Liver (tissue), 9 donors: ENCODE measurements around the gene OBP2A. TPM values are rescaled to one million over a fixed set of nuclear protein-coding genes. Genes with fewer than 3 reads are reported as not detected.

Source experiments
- DNase-seq: peaks from one replicate; pipeline ENCODE4 v3.0.0-alpha.2; 2017; ENCODE audit warnings: low spot score
- H3K27ac ChIP-seq, 2 donors: one replicate each; pipeline ENCODE4 v1.7.0; 2013; ENCODE audit warnings: inconsistent platforms in 2 of 2, low read length in 2 of 2, control low read depth in 1 of 2, low read depth in 1 of 2, mild to moderate bottlenecking in 1 of 2
- H3K27me3 ChIP-seq, 4 donors: one replicate each; pipeline versions ENCODE4 v1.6.1 to v1.7.0; 2013; ENCODE audit warnings: low read length in 3 of 4, inconsistent platforms in 1 of 4, mild to moderate bottlenecking in 1 of 4, moderate library complexity in 1 of 4; ENCODE audit not compliant: control insufficient read depth in 4 of 4, insufficient read depth in 4 of 4
- H3K36me3 ChIP-seq, 4 donors: one replicate each; pipeline versions ENCODE4 v1.6.1 to v1.7.0; 2013; ENCODE audit warnings: low read length in 3 of 4, mild to moderate bottlenecking in 3 of 4, low read depth in 1 of 4, moderate library complexity in 1 of 4; ENCODE audit not compliant: control insufficient read depth in 4 of 4, insufficient read depth in 3 of 4
- H3K4me1 ChIP-seq, 4 donors: one replicate each; pipeline versions ENCODE4 v1.6.1 to v1.7.0; 2013; ENCODE audit warnings: low read length in 3 of 4, mild to moderate bottlenecking in 3 of 4, moderate library complexity in 1 of 4; ENCODE audit not compliant: control insufficient read depth in 4 of 4, insufficient read depth in 4 of 4
- H3K4me3 ChIP-seq, 3 donors: one replicate each; pipeline versions ENCODE4 v1.6.1 to v1.7.0; 2013; ENCODE audit warnings: low read length in 3 of 3, control low read depth in 1 of 3, low read depth in 1 of 3, mild to moderate bottlenecking in 1 of 3
- H3K9ac ChIP-seq, 2 donors: one replicate each; pipeline ENCODE4 v1.7.0; 2013; ENCODE audit warnings: low read length in 2 of 2, mild to moderate bottlenecking in 2 of 2, moderate library complexity in 2 of 2, control low read depth in 1 of 2, low read depth in 1 of 2
- H3K9me3 ChIP-seq, 4 donors: one replicate each; pipeline versions ENCODE4 v1.6.1 to v1.7.0; 2013; ENCODE audit warnings: low read length in 3 of 4; ENCODE audit not compliant: control insufficient read depth in 4 of 4
- EGR1 ChIP-seq, 2 donors: IDR thresholded peaks; 2 replicates each; pipeline ENCODE4 v1.6.1; 2016 to 2018; ENCODE audit warnings: antibody characterized with exemption in 2 of 2, low read depth in 2 of 2
- FOXA1 ChIP-seq: IDR thresholded peaks from 2 replicates; pipeline ENCODE4 v1.6.1; 2016; ENCODE audit warnings: antibody characterized with exemption
- FOXA2 ChIP-seq: IDR thresholded peaks from 2 replicates; pipeline ENCODE4 v1.6.1; 2016; ENCODE audit warnings: antibody characterized with exemption
- GABPA ChIP-seq, 2 donors: IDR thresholded peaks in 1 of 2; conservative IDR thresholded peaks in 1 of 2; 2 replicates each; pipeline ENCODE4 v1.6.1; 2016; ENCODE audit warnings: antibody characterized with exemption in 2 of 2, mild to moderate bottlenecking in 1 of 2, moderate library complexity in 1 of 2
- HNF4A ChIP-seq, 2 donors: conservative IDR thresholded peaks; 2 replicates each; pipeline ENCODE4 v1.6.1; 2016; ENCODE audit warnings: antibody characterized with exemption in 2 of 2, mild to moderate bottlenecking in 2 of 2
- HNF4G ChIP-seq: IDR thresholded peaks from 2 replicates; pipeline ENCODE4 v1.6.1; 2016; ENCODE audit warnings: antibody characterized with exemption
- JUND ChIP-seq, 2 donors: IDR thresholded peaks; 2 replicates each; pipeline ENCODE4 v1.6.1; 2016; ENCODE audit warnings: antibody characterized with exemption in 2 of 2
- NR2F2 ChIP-seq: IDR thresholded peaks from 2 replicates; pipeline ENCODE4 v1.6.1; 2016; ENCODE audit warnings: antibody characterized with exemption
- RAD21 ChIP-seq, 2 donors: IDR thresholded peaks; 2 replicates each; pipeline ENCODE4 v1.6.1; 2016; ENCODE audit warnings: antibody characterized with exemption in 2 of 2, mild to moderate bottlenecking in 2 of 2
- RXRA ChIP-seq, 2 donors: IDR thresholded peaks; 2 replicates each; pipeline ENCODE4 v1.6.1; 2017 to 2018; ENCODE audit warnings: antibody characterized with exemption in 2 of 2, mild to moderate bottlenecking in 1 of 2
- SP1 ChIP-seq: IDR thresholded peaks from 2 replicates; pipeline ENCODE4 v1.6.1; 2018; ENCODE audit warnings: antibody characterized with exemption, mild to moderate bottlenecking
- TAF1 ChIP-seq: conservative IDR thresholded peaks from 2 replicates; pipeline ENCODE4 v1.6.1; 2016; ENCODE audit warnings: antibody characterized with exemption, mild to moderate bottlenecking
- YY1 ChIP-seq: IDR thresholded peaks from 2 replicates; pipeline ENCODE4 v1.6.1; 2016; ENCODE audit warnings: antibody characterized with exemption, mild to moderate bottlenecking
- WGBS: extraction: QIAGEN DNeasy Blood & Tissue Kit; methylation state at CpG from one replicate; pipeline ENCODE4 v1.1.7; 2013; 5-methylcytosine and 5-hydroxymethylcytosine counted together
- polyA plus RNA-seq, 2 donors: library from polyadenylated mRNA; stranded (reverse) in 1 of 2; unstranded in 1 of 2; fragments of 200-250 nt in 1 of 2; fragments of >200 nt in 1 of 2; fragmentation: Nextera tagmentation in 1 of 2; extraction: Ambion mirVana in 1 of 2; gene quantifications; one replicate each; pipeline versions ENCODE4 v1.2.1 to v1.2.3, GENCODE V29; 2013 to 2015
- total RNA-seq, 2 donors: library from RNA; depleted of rRNA; stranded (reverse); fragments of >200 nt; gene quantifications; one replicate each; pipeline ENCODE4 v1.2.3, GENCODE V29; 2014
- TF ChIP-seq, protein P1 (sequence below): IDR thresholded peaks from 2 replicates; pipeline ENCODE4 v1.6.1; 2016; ENCODE audit warnings: antibody characterized with exemption
- TF ChIP-seq, protein P2 (sequence below): IDR thresholded peaks from 2 replicates; pipeline ENCODE4 v1.6.1; 2016; ENCODE audit warnings: antibody characterized with exemption, mild to moderate bottlenecking
- TF ChIP-seq, protein P3 (sequence below): fragments of 150-350 bp; IDR thresholded peaks from 2 replicates; pipeline ENCODE4 v1.5.1; 2017; ENCODE audit warnings: improper control_type of control experiment, low read depth, low read length; ENCODE audit not compliant: missing input control
- TF ChIP-seq, protein P4 (sequence below): IDR thresholded peaks from 2 replicates; pipeline ENCODE4 v1.6.1; 2016; ENCODE audit warnings: antibody characterized with exemption
- TF ChIP-seq, protein P5 (sequence below): IDR thresholded peaks from 2 replicates; pipeline ENCODE4 v1.6.1; 2016; ENCODE audit warnings: antibody characterized with exemption
- donor health status: healthy.
- donor health status: healthy.
- donor health status: healthy.
- donor health status: healthy.
- donor health status: healthy.

The OBP2A gene
- total and polyA plus RNA-seq, 4 donors: not detected

DNA sequence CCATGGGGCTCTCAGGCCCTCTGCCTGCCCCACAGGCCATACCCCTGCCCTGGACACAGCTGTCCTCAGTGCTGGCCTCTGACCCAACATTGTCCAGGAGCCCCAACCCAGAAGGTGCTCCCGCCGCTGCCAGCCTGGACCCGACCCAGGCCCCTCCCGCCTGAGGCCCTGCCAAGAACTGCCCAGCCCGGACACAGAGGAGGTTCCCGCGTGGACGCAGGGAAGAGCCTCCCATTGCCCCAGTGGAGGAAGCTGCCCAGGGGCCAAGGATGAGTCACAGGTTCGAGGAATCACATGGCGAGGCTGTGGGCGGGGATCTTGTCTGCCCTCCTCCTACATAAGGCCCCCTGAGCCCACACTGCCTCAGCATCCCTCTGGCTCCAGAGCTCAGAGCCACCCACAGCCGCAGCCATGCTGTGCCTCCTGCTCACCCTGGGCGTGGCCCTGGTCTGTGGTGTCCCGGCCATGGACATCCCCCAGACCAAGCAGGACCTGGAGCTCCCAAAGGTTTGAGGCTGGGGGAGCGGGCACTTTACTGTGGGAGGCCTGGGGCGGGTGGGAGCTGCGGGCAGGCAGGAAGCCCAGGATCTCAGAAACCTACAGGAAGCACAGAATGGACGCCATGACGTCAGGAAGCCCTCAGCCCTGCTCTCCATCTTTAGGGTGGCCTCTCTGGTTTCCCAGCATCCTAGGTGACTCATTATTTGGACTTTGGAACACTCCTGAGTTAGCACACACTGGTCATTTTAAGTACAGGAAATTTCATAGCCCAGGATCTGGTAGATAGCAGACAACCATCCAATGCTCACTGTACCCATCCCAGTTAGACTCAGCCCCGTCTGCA is 15.7 kb downstream of the OBP2A start, which contains the start of gene PAEP:
Gene PAEP (plus strand): TSS at position 366 of the 844 bp plus-strand sequence.
- WGBS: 87% methylated on average over 20 of the region's 20 CpGs
- Histone ChIP-seq H3K4me1 (no peaks in the 10 kb centered on the region), H3K36me3 (no peaks in the 10 kb centered on the region), H3K27ac (no peak within 1 kb of the TSS), H3K9me3 (peaks cover 0 to 3% (median 0%) of the 10 kb centered on the region in 4 donors), H3K27me3 (peaks cover 0 to 8% (median under 1%) of the 10 kb centered on the region in 4 donors), H3K9ac (no peak within 1 kb of the TSS), H3K4me3 (no peak within 1 kb of the TSS)
- DNase-seq: no peak
- TF ChIP-seq NR2F2 (no peak), JUND (IDR thresholded peaks at IDR 0.05) (no peak), YY1 (no peak), RXRA (IDR thresholded peaks at IDR 0.05) (no peak), SP1 (no peak), HNF4A (conservative IDR thresholded peaks at IDR 0.05) (no peak), GABPA (IDR thresholded peaks at IDR 0.05 in 1 of 2, conservative IDR thresholded peaks at IDR 0.05 in 1 of 2) (no peak), HNF4G (no peak), EGR1 (IDR thresholded peaks at IDR 0.05; ENCODE audit: low read depth in 2 of 2) (no peak), FOXA1 (no peak), FOXA2 (no peak), TAF1 (no peak), RAD21 (IDR thresholded peaks at IDR 0.05) (no peak)
- TF ChIP-seq, protein P1, sequence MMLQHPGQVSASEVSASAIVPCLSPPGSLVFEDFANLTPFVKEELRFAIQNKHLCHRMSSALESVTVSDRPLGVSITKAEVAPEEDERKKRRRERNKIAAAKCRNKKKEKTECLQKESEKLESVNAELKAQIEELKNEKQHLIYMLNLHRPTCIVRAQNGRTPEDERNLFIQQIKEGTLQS: no peak
- TF ChIP-seq, protein P2, sequence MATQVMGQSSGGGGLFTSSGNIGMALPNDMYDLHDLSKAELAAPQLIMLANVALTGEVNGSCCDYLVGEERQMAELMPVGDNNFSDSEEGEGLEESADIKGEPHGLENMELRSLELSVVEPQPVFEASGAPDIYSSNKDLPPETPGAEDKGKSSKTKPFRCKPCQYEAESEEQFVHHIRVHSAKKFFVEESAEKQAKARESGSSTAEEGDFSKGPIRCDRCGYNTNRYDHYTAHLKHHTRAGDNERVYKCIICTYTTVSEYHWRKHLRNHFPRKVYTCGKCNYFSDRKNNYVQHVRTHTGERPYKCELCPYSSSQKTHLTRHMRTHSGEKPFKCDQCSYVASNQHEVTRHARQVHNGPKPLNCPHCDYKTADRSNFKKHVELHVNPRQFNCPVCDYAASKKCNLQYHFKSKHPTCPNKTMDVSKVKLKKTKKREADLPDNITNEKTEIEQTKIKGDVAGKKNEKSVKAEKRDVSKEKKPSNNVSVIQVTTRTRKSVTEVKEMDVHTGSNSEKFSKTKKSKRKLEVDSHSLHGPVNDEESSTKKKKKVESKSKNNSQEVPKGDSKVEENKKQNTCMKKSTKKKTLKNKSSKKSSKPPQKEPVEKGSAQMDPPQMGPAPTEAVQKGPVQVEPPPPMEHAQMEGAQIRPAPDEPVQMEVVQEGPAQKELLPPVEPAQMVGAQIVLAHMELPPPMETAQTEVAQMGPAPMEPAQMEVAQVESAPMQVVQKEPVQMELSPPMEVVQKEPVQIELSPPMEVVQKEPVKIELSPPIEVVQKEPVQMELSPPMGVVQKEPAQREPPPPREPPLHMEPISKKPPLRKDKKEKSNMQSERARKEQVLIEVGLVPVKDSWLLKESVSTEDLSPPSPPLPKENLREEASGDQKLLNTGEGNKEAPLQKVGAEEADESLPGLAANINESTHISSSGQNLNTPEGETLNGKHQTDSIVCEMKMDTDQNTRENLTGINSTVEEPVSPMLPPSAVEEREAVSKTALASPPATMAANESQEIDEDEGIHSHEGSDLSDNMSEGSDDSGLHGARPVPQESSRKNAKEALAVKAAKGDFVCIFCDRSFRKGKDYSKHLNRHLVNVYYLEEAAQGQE: no peak
- TF ChIP-seq, protein P3, sequence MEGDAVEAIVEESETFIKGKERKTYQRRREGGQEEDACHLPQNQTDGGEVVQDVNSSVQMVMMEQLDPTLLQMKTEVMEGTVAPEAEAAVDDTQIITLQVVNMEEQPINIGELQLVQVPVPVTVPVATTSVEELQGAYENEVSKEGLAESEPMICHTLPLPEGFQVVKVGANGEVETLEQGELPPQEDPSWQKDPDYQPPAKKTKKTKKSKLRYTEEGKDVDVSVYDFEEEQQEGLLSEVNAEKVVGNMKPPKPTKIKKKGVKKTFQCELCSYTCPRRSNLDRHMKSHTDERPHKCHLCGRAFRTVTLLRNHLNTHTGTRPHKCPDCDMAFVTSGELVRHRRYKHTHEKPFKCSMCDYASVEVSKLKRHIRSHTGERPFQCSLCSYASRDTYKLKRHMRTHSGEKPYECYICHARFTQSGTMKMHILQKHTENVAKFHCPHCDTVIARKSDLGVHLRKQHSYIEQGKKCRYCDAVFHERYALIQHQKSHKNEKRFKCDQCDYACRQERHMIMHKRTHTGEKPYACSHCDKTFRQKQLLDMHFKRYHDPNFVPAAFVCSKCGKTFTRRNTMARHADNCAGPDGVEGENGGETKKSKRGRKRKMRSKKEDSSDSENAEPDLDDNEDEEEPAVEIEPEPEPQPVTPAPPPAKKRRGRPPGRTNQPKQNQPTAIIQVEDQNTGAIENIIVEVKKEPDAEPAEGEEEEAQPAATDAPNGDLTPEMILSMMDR: no peak
- TF ChIP-seq, protein P4, sequence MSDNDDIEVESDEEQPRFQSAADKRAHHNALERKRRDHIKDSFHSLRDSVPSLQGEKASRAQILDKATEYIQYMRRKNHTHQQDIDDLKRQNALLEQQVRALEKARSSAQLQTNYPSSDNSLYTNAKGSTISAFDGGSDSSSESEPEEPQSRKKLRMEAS: no peak
- TF ChIP-seq, protein P5, sequence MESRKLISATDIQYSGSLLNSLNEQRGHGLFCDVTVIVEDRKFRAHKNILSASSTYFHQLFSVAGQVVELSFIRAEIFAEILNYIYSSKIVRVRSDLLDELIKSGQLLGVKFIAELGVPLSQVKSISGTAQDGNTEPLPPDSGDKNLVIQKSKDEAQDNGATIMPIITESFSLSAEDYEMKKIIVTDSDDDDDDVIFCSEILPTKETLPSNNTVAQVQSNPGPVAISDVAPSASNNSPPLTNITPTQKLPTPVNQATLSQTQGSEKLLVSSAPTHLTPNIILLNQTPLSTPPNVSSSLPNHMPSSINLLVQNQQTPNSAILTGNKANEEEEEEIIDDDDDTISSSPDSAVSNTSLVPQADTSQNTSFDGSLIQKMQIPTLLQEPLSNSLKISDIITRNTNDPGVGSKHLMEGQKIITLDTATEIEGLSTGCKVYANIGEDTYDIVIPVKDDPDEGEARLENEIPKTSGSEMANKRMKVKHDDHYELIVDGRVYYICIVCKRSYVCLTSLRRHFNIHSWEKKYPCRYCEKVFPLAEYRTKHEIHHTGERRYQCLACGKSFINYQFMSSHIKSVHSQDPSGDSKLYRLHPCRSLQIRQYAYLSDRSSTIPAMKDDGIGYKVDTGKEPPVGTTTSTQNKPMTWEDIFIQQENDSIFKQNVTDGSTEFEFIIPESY: no peak
